Glomerular visceral epithelial cell (primary cell): ENCODE data around the gene ITGA7.
A peak's percentile ranks its signal among the peaks of the same experiment; 100 is the strongest.

Experiments used
- DNase-seq: peaks from one replicate; pipeline ENCODE4 v3.0.0-alpha.2; 2016; ENCODE audit errors: extremely low spot score

ITGA7 gene

DNA sequence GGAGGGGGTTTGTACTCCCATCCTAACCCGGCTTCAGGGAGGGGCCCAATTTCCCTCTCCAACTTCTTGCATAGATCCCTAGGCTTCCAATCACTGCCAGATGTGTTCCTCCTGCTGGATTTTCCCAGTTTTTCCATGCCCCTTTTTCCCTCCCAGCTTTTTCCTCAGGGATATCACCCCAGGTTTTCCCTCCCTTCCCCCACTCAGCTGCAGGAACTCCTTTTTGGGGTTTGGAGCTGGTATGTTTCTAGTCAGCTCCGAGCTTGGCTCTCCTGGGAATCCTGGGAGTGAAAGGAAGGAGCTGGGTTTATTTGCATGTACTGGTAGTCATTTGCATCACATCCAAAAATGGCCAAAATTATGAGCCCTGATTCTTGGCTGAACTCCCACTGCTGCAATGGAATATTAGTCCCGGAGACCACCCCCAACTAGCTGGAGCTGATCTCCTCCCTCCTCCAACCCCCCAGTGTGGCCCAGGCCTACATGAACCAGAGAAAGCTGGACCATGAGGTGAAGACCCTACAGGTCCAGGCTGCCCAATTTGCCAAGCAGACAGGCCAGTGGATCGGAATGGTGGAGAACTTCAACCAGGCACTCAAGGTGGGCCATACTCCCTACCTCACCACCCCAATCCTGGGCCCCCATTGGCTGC is 11.0 kb upstream of the ITGA7 start:
- DNase-seq, result no peak

DNA sequence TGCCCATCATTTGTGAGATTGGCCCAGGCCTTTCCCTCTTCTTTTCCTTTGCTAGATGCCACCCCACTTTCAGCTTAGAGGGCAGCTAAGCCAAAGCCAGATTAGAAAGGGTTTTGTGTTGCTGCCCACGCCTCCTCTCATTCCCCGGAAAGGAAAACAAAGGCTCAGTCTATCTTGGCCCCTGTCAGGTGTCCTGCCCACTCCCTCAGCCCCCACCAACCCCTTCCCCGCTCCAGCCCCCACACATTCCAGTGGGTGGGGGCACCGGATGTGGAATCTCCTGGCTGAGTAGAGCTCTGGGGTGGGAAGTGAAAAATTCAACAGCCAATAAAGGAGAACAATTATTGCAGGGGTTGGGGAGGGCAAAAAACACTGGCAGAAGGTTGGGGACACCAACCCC is 10.3 kb upstream of the ITGA7 start:
- DNase-seq, result peak; percentile 48

DNA sequence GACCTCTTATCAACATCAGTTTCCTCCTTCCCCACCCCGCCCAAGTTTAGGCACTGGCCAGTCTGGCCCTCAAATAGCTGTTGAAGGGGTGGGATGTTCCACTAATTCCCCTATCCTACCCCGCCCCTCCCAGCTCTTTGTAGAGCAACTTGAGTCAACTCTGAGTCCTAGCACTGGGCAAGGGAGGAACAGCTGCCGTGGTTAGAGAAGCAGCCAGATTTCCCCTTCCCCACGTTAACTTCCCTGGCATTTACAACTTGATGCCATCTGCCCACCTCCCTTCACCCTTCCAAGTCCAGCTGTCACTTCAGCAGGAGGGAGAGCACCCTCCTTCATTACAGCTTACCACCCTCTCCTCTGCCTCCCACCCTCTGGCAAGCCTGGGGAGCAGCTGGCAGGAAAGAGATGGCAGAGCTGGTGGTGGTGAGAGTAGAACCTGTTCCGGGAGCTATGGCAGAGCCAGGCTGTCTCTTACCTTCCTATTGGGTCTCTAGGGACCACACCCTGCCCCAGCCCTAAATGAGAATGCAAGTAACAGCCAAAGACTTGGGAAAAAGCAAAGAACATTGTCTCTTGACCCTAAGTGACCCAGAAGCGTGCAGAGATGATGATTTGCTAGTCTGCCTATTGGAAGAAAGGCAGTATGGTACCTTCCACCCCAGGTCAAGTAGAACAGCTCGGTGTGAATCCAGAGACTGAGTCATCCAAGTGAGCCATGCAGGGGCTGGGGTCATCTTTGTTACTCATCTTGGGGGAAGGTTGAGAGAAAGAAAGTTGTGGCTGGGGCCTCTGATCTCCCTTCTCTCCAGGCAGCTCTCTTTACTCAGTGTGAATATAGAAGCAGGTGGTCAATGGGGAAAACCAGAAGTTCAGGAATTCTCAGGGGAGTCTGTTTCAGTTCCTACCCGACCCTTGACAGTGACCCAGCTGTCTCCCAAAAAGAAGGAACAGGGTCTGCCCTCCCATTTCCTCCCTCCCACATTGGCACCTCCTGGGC is 9.6 kb upstream of the ITGA7 start:
- DNase-seq, result peak; percentile 66

DNA sequence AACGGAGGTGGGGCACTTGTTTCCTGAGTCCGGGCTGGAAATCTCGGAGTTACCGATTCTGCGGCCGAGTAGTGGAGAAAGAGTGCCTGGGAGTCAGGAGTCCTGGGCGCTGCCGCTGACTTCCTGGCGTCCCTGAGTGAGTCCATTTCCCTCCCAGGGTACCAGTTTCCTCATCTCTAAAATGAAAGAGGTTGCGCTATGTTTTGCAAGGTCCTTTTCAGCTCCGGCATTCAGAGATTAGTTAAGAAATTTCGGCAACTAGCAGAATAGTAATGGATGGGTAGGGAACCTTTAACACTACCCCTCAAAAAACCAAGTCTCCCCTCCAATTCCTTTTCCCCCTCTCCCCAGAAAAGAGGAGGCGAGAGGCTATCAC is 8.9 kb upstream of the ITGA7 start:
- no peak for DNase-seq

DNA sequence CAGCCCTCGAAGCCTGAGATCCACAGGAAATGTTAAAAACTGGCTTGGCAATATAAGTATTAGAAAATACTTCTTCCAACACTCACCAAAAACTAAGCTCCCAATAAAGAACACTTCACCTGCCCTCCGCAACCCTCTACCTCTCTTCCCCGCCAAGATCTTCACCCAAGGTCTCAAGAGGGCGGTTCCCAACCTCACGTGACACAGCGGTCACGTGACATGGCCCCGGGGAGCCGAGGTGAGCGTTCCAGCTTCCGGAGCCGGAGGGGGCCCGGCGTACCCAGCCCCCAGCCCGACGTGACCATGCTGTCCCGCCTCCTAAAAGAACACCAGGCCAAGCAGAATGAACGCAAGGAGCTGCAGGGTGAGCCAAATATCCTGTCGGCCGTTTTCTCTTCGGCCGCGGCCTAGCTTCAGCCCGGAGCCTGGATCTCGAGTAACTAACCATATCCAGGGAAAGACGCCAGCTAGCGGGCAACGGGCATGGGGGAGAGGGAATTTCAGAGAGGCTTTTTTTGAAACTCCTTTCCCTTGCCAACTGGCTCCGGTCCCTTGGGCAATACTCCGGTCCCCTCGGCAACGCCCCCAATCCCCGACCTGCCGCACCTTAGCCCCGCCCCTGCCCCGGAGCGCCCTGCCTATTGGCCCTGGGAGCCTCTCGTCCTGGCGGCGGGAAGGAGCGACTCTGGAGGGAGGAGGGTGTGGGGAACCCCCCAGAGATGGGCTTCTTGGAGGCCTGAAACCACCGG is 8.3 kb upstream of the ITGA7 start, which contains the start of gene BLOC1S1:
TSS of gene BLOC1S1 (plus strand) at position 214 of the 749 bp plus-strand sequence. CDS start at position 220, 6 bp downstream.
- DNase-seq, result peak; percentile 92

DNA sequence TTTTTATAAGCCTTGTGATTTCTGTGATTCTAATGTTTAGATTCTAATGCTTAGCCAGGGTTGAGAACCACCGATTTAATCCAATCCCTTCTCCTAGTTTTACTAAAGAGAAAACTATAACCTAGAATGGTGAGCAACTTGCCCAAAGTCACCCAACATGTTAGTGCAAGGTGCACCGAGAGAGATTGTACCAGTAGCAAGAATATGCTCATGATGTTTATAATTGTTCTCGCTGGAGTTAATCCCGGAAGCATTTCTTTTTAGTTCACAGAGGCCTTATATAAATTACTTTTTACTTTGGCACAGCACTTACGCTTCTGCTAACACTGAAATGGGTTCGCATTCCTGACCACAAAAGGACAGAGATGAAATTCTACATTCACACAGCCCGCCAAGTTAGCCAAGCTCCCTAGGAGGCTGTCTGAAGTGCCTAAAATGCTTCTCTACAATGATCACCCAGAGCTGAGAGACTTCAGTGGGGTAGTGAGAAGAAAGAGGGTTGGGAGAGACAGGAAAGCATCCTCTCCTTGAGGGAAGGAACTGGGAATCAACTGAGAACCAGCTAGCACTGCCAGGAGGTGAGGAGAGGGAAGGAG is 7.6 kb upstream of the ITGA7 start:
- no peak for DNase-seq

DNA sequence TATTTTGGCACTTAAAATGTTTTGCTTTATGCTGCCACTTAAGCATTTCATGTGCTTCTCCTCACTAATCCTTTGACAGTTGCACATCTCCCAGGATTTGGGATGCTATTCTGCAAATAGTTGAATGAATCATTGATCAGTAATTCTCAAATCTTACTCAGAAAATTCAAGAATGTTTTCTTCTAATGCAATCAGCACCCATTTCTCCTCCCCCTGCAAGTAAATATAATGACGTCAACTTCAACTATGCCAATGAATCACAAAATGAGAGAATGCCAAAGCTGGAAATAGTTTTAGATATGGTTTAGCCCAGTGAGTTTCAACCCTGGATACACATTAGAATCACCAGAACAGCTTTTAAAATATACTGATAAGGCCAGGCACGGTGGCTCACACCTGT is 6.0 kb upstream of the ITGA7 start:
- no peak for DNase-seq

DNA sequence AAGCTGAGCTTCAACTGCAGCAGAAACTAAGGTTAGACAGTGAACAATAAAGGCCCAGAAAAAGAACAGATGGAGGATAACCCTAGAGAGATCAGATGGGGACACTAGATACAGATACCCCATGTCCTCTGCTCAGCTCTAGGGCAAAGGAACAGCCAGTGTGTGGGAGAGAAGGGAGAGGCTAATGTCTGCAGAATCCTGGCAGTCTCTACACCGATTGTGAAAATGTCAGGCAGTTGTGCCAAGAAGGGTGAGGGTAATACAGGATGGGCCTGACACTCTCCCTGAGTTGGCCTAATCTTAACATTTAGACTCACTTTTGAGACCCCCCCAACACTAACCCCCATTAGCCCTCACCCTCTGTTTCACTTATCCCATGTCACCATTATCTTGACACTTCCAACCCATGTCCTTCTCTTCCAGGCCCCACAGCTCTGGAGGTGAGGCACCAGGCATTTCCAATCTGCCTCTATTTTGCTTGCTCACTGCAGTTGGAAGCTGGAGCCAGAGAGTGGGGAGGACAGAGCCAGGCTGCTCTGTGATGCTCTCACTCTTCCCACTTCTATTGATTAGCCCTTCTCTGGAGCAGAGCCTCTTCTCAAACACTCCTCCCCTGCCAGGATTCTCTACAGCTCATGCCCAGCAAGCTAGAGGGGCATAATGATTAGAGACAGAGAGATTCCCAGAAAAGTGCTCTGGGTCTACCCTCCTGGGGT is 5.2 kb upstream of the ITGA7 start:
- no peak for DNase-seq

DNA sequence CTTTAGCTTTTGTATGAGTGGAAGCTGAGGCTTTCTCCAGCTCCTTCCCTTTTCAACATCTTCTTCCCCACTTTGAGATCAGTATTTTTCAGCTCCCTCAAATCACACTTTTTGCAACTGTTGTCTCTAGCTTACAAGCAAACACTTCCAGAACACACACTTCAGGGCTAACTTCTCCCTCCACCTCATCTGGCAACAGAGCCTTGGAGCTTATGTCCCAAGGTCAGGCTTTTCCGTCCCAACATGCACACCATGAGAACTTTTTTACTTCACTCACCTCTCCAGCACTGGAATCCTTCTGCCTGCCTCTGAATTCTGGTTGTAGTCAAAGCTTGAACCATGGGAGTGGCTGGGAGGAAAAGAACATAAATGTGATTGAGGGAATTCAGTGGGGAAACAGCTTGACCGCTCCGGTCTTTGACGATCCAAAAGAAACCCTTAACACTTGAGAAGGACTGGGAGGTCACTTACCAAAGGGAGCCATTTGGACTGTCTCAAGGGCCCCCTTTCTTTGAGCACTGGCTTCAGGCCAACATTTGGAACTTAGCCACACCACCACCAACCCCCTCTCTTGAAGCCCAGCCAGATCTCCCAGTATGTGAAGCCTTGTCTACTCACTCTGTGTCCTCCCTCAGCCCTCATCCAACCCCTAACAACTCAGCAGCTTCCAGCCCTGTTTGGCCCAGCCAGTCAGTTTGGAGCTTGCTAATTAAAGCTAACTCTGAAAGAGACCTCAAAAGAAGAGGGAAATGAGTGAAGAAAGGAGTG is 4.3 kb upstream of the ITGA7 start:
- no peak for DNase-seq

DNA sequence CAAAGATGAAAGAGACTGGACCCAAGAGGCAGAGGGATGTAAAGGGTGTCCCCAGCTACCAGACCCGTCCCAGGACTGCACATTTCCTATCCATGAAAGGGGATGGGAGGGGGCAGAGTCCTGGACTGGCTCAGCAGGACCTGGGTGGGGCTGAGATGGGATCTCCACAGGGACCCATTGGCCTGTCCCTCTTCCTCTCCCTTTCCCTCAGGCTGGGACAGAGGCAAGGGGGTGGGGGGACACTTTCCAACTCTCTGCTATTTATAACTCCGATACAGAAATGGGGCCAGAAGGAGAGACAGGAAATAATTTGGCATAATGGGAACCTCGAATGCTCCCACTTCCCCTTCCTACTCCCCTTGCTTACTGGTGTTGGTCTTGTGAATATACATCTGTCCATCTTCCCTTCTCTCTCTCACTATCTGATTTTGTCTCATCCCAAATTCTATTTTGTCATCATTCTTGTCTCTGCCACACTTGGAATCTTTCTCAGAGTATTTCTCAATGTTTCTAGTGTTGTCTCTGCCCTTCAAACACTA is 1.1 kb upstream of the ITGA7 start:
- no peak for DNase-seq

DNA sequence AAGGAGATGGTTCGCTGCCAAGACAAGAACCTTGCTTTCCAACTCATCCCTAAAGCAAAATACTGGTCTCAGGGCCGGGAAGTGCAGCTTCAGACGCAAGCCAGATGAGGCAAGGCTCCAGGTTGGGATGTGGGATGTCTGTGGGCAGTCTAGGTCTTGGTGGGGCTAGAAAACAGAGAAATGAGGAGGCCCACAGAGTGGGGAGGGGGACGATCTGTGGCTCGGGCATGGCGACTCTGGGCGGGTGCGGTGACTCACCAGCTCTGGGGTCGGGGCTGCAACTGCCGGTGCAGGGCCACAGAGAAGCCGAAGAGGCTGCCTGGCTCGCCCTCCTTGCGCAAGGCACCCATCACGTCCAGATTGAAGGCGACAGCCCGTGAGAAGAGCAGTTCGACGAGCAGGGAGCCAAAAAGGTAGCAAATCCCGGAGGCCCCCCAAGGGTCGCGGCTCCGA is 459 bp downstream of the ITGA7 start:
- no peak for DNase-seq

DNA sequence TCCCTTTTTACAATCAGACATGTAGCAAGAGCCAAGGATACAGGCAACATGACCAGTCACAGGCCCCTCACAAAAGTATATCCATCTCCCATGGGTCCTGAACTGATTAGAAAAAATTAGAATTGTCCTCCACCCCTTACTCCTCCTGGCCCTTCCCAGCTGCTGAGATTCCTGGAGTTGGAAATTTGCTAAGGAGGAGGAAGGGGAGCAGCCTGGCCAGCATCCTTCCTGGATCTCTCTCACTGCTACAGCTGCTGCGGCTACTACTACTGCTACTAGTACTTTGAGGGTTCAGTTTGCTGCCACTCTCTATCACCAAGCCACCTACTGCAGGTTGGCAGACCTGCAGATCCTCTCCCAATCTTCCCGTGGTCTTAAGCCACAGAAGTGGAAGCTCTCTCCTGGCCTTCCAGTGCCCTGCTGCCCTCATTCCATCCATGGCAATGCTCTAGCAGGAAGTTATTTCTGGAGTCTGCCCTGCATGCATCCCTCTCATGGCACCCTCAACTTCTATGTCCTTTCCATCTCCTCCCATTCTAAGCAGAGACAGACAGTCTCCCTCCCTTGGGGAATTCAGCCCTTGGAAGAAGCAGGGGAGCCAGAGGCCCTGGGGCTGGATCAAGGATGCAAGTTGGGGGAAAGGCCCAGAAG is 1.0 kb downstream of the ITGA7 start:
- DNase-seq, result no peak

DNA sequence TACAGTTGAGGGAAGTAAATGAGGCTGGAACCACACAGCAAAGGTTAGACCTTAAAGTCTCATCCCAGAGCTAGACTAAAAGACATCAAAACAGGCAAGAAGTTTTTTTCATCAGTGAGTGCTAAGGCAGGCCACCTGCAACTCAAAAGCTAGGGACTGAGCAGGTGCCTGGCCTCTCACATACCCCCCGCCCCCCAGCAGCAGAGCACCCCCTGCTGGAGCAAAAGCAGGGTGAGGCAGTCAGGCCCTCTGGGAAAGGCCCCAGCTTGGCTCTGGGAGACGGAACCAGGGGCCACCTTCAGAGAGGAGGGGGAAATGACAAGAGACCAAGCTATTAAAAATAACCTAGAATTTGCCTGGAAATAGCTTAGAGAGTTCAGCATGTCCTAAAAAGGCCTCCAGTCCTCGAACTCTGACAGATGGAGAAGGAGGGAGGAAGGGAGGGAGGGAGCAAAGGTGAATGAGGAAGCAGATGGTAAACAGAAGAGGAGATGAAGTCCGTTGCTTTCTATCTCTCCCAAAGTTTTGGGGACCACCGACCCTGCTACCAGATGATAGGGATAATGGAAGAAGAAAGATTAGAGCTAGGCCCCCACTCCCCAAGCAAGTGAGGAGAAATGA is 1.8 kb downstream of the ITGA7 start:
- no peak for DNase-seq

DNA sequence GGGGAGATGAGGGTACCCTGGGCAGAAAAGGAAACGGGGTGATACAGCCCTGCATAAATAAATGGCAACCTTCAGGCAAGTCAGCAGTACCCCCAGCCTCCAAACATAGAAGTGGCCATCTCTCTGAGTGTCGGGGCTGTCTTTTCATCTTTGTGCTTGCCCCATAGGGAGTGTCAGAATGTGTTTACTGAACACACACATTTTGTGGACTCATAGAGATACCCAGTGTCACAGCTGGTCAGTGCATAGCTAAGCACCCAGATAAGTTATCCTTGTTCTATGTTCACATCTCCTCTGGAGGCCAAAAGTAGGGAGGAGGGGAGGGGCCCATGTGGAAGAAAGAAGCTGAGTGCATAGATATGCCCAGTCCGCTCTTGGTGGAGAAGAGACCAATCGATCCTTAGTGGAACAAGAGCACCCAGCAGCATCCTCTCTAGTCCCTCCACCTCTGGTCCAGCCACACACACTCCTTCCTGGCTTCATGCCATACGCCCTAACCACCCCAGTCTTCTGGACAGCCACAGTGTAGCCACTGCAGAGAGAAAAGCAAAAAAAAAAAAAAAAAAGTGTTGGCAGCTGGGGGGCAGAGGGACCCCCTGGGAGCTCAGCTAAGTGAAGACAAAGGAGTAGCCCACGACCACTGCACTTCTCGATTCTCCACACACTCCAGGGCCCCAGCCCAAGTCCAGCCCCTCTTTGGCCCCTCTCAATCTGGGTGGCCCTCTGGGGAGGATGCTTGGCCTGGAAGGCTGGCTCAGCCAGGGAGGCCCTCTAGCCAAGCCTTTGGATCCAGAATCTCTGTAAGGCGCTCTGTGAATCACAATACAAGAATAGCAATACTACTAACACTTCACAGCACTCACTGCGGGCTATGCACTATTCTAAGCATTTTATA is 2.6 kb downstream of the ITGA7 start:
- no peak for DNase-seq

DNA sequence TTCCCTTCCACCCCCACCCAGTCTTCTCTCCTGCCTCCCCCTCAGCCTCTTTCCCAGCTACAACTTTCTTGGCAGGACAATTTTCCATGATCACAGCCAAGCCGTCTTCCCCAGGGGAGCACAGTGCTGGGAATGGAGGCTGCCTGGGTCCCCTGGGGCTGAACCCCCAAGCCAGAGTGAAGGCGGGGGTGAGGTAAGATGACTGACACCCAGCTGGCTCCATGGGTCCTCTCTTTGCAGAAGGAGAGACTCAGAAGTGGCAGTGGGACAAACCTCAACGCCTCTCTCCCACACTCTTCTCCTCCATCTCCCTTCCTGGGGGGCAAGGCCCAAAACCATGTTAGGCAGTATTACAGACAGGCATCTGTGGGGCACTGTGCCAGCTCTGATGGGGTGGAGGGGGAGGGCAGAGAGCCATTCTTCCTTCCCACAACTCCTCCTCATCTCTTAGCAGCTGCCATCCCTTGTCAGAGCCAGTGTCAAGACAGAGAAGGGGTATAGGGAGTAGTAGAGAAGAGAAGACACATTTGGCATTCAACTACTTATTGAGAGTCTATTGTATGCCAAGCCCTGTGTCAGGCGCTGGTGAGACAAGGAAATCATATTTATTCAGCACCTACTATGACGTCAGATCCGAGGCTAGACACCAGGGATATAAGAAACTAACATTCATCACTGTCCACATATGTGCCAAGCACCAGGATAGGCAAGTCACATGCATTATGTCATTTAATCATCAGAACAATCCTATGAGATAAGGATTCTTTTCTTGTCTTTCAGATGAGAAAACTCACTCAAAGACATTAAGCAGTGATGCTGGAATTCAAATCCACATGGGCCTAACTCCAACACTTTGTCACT is 3.6 kb downstream of the ITGA7 start:
- DNase-seq, result no peak

DNA sequence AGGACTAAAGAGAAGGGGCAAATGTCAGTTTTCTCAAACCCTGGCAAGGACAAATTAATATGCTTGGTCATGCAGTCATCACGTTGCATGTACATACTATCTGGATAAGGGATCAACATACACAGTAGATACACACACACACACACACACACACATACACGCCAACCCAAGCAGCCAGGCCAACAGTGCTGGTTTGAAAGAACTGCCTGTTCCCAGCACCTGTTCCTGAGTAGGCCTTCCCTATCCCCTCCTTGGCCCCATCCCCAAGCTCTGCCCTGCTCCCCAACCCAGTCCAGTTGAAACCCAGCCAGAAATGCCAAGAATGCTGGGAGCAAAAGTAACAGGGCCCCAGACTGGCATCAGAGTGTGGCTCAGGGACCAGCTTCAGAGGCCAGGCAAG is 4.4 kb downstream of the ITGA7 start:
- no peak for DNase-seq

DNA sequence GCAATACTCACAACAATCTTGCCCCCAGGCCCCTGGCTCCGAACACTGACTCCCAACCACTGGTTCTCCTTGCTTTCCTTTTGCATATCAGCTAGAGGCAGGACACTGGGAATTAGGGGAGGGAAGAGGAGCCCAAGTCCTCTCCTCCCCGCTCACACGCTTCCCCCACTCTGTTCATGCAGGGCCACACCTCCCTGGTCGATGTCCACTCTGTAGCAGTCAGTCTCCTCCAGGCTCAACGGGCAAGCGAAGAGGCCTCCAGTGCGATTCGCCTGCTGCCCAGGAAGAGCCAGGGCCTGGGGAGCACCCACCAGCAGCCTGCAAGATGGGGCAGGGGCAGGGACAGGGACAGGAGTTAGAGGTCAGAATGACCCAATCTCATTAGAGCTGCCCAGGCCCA is 4.8 kb downstream of the ITGA7 start:
- DNase-seq, result no peak
